SU-DHL-6 (cell line): ENCODE results near the gene HEMK1.

Experiments
- CTCF ChIP-seq: fragments of 200-600 bp; sonication (generic); IDR thresholded peaks from one replicate; pipeline ENCODE4 v1.5.1; 2017; ENCODE audit warnings: antibody characterized with exemption, mild to moderate bottlenecking, low read length, moderate library complexity; ENCODE audit not compliant: insufficient read depth, poor library complexity, severe bottlenecking
- EZH2phosphoT487 ChIP-seq: fragments of 200-600 bp; sonication (generic), shearing (Covaris generic); conservative IDR thresholded peaks from 2 replicates; pipeline ENCODE4 v1.6.1; 2018; ENCODE audit warnings: mild to moderate bottlenecking, antibody characterized with exemption, low read length, moderate library complexity, mixed read lengths

DNA sequence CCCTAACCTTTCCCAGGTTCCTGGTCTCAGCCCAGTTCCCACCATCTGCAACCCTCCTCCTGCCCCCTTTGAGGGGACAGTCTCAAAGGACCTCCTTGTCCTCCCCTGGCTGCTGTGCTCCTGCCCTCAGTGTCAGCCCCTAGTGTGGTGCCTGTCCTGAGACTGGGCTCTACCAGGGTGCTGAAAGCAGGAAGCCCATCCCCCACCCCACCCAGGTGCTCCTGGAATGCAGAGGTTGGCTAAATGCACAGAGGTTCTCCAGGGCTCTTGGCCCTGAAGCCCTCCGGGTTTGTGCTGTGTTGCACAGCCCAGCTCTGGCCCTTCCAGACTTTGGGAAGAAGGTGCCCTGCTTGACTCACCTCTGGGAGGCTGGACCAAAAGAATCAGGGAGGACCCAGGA is 23.5 kb upstream of the HEMK1 start:
- TF ChIP-seq CTCF (no peak), EZH2phosphoT487 (no peak)
